SKM-1 treated with dmso at 0.1 percent for 144 hours (cell line): ENCODE results near the gene ARF5.
A peak's percentile ranks its signal among the peaks of the same experiment; 100 is the strongest.
"Not testable (repeated sequence)": the region's sequence is repeated elsewhere in the genome, so short reads cannot be mapped to it uniquely, and the experiment has no call there.

Experiments
- DNase-seq: peaks from one replicate; lab custom pipeline; 2025; ENCODE audit not compliant: unreplicated experiment; lab: John Stamatoyannopoulos, UW

The ARF5 gene

DNA sequence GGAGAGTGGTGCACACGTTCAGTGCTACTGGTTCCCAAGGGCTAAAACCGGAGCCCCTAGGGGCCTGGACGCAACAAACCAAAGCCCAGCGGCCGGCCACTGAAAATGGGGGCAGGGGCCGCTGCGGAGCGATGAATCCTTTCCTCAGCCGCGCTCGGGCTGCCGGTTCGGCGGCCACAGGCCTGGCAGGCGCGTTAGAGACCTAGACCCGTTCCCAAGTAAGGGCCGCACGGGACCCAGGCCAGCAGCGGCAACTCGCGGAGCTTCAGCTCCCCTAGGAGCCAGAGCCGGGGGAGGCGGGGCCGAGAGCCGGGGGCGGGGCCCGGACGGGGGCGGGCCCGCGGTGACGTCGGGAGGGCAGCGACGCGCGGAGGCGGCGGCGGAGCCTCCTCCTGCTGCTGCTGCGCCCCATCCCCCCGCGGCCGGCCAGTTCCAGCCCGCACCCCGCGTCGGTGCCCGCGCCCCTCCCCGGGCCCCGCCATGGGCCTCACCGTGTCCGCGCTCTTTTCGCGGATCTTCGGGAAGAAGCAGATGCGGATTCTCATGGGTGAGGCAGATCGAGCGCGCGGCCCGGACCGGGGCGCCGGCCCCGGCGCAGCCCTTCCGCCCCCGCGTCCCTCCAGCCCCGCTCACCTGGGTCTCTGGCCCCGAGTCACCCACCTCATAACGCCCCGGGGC is at the start of gene ARF5:
Gene ARF5 (plus strand): TSS at position 393 of the 678 bp plus-strand sequence. CDS start 88 bp downstream, at position 481.
- peak; percentile 61 for DNase-seq

GRCh38 chr7:127539116-127539515 is 49.1 kb upstream of the ARF5 start:
- no peak for DNase-seq

- DNase-seq, result not testable (repeated sequence)
These were observed 47.8 kb upstream of the ARF5 start for GRCh38 chr7:127540461-127540860.

GRCh38 chr7:127541548-127541947 is 46.7 kb upstream of the ARF5 start:
- DNase-seq, result no peak

DNA sequence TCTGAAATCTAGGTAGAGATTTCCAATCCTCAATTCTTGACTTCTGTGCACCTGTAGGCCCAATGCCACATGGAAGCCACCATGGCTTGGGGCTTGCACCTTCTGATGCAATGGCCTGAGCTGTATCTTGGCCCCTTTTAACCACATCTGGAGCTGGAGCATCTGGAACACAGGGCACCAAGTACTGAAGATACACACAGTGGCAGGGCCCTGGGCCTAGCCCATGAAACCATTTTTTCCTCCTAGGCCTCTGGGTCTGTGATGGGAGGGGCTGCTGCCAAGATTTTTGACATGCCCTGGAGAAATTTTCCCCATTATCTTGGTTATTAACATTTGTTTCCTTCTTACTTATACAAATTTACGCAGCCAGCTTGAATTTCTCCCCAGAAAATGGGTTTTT is 41.9 kb upstream of the ARF5 start:
- DNase-seq, result no peak

- DNase-seq, result no peak
These were observed 38.0 kb upstream of the ARF5 start for GRCh38 chr7:127550247-127550646.

GRCh38 chr7:127551941-127552340 is 36.3 kb upstream of the ARF5 start:
- DNase-seq, result no peak

DNA sequence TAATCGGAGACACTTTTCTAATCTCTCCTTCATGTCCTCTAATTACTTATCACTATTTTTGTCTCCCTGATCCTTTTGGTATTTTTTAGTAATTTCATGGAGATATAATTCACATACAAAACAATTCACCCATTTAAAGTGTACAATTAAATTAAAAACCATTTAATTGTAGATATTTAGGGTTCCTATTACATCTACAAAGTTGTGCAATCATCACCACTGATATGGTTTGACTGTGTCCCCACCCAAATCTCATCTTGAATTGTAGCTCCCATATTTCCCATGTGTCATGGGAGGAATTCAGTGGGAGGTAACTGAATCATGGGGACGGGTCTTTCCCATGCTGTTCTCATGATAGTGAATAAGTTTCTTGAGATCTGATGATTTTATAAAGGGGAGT is 31.8 kb upstream of the ARF5 start:
- no peak for DNase-seq

DNA sequence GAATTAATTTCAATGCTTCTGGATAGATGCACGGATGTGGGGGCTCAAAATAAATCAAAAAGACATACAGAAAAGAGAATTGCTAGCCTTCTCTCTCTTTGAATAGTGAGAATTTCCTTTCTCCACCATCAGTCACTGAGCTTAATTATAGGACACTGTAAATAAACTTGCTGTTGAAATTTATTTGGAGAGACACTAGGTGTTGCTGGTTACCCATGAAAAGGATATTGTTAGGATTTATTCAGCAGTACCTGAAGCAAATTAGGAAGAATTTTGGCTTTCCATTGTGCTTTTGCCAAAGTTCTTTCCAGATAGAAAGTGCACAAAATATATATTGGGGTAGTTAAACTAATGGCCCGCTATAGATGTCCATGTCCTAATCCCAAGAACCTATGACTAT is 30.4 kb upstream of the ARF5 start:
- DNase-seq, result no peak

- DNase-seq, result no peak
These were observed 22.0 kb upstream of the ARF5 start for GRCh38 chr7:127566242-127566641.

DNA sequence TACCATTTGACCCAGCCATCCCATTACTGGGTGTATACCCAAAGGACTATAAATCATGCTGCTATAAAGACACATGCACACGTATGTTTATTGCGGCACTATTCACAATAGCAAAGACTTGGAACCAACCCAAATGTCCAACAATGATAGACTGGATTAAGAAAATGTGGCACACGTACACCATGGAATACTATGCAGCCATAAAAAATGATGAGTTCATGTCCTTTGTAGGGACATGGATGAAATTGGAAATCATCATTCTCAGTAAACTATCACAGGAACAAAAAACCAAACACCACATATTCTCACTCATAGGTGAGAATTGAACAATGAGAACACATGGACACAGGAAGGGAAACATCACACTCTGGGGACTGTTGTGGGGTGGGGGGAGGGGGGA is 20.2 kb upstream of the ARF5 start:
- DNase-seq, result not testable (repeated sequence)

GRCh38 chr7:127571741-127572505 is 16.3 kb upstream of the ARF5 start:
- no peak for DNase-seq

GRCh38 chr7:127578036-127578684 is 10.1 kb upstream of the ARF5 start:
- DNase-seq, result no peak

GRCh38 chr7:127578711-127579275 is 9.4 kb upstream of the ARF5 start:
- no peak for DNase-seq

DNA sequence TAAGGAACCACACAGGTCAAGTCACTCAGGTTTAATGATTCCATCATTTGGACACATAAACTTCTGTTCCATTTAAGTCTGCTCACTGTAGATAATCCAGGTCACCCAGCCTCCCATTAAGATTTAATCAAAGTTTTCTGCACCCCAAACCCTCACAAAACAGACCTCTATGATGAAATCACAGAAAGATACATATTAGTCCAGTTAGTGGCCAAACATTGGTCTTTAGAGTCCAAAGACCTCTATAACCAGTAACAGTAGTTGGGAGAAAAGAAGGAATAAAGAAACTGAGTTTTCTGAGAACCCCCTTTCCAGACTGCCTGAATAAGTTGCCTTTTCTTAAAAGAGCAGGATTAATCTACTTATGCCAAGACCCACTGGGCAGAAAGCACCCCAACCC is 7.6 kb upstream of the ARF5 start:
- DNase-seq, result no peak

- no peak for DNase-seq
These were observed 6.5 kb upstream of the ARF5 start for GRCh38 chr7:127581716-127582115.

DNA sequence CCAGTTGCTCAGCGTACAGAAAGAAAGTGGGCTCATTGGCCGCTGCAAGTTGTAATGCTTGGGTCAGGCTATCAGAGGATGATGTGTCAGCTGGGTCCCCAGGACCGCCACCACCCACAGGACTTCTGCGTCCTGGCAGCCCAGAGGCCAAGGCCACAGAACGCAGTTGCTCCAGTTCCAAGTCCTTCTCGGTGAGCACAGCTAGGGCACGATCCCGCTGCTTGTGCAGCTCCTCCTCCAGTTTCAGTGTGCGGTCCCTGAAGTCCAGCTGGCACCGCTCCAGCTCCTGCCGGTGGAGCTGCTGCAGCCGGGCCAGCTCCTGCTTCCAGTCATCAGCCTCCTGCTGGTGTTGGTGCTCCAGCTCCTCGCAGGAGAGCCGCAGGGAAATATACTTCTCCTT is 5.8 kb upstream of the ARF5 start:
- no peak for DNase-seq

DNA sequence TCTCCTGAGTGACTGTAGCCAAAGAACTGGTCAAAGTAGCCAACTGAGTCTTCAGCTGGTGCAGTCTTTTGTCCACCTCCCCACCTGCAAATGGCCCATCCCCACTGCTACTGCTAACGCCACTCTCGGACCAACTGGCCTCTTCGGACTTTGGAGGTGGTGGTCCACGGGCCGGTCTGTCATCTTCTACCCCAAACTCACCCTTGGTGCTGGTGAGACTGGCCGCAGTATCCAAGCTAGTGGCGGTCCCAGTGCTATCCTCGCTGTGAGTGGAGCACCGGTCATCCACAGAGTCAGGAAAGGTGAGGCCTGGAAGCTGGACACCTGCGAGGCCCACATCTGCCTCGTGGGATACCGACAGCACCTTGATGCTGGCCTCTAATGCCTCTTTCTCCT is 3.6 kb upstream of the ARF5 start:
- no peak for DNase-seq

GRCh38 chr7:127585044-127585953 is 2.9 kb upstream of the ARF5 start, which contains the start of gene GCC1:
GCC1 (minus strand) TSS chr7:127585596; CDS start chr7:127585182, 414 bp downstream.
- DNase-seq, result peak; percentile 65

DNA sequence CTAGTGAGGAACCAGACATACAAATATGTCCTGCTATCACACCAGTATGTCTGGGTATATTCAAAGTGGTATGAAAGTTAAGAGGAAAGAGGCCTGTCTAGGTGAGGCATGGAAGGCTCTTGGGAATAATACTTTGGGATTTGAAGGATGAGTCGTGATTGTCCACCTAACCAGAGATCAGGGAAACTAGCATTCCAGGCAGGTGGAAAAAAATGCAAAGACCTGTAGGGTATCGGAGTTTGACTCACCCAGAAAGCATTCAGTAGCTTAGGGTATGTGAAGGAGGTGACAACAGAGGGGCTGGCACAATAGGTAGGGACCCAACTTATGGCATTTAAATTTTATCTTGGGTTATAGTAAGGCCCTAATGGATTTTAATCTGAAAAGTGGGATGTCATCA is 1.9 kb upstream of the ARF5 start:
- DNase-seq, result no peak

DNA sequence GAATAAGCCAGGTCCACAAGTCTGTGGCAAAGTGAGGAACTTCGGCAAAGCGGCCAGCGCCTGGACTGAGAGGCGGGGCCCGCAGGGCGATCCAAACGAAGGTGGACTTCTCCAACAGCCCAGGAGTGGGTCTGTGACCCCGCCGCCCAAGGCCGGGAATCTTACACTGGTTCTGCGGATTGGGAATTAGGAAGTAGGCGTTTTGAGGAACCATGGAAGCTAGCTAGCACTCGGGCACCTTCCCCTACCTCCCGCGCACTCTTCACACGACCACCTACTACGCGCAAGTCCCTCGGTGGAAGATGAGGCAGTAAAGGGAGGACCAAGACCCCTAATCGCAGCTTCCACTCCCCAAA is 570 bp upstream of the ARF5 start:
- no peak for DNase-seq
